CD4-positive, CD25-positive, alpha-beta regulatory T cell (primary cell): ENCODE measurements around the gene PTH2. TPM values are rescaled to one million over a fixed set of nuclear protein-coding genes. Genes with fewer than 3 reads are reported as not detected.

Source experiments
- ATAC-seq, 2 donors: fragments of 150-1000 bp; cut with Tn5 transposase; one replicate each; pipeline ENCODE4 v1.10.0; 2021; ENCODE audit warnings: low read depth in 2 of 2, moderate number of reproducible peaks in 2 of 2, moderate library complexity in 1 of 2
- DNase-seq, 3 donors: peaks; one replicate each; pipeline versions ENCODE4 v3.0.0 to v3.0.0-alpha.2; 2012 to 2022; ENCODE audit warnings: mixed read lengths in 1 of 3
- H3K27ac ChIP-seq: one replicate; pipeline ENCODE4 v1.7.0; 2013; ENCODE audit warnings: mild to moderate bottlenecking, low read length; ENCODE audit not compliant: insufficient read depth, poor library complexity, severe bottlenecking
- H3K27me3 ChIP-seq: one replicate; pipeline ENCODE4 v1.7.0; 2013; ENCODE audit warnings: low read length; ENCODE audit not compliant: control insufficient read depth, insufficient read depth
- H3K36me3 ChIP-seq: one replicate; pipeline ENCODE4 v1.7.0; 2013; ENCODE audit warnings: mild to moderate bottlenecking, low read length, moderate library complexity; ENCODE audit not compliant: control insufficient read depth, insufficient read depth
- H3K4me1 ChIP-seq: 2 replicates; pipeline ENCODE4 v1.7.0; 2013; ENCODE audit warnings: mild to moderate bottlenecking, low read length; ENCODE audit not compliant: insufficient read depth, control insufficient read depth, poor library complexity, severe bottlenecking
- H3K4me3 ChIP-seq: one replicate; pipeline ENCODE4 v1.7.0; 2013; ENCODE audit warnings: low read depth, mild to moderate bottlenecking, low read length, moderate library complexity
- H3K9me3 ChIP-seq, 2 experiments: 1 replicate in 1 of 2; 2 replicates in 1 of 2; pipeline ENCODE4 v1.7.0; 2013; ENCODE audit warnings: low read length in 2 of 2, mild to moderate bottlenecking in 1 of 2, moderate library complexity in 1 of 2; ENCODE audit not compliant: control insufficient read depth in 2 of 2
- H3K27ac Mint-ChIP-seq, 3 donors: one replicate each; pipeline ENCODE4 v1.8.0; 2020 to 2022; ENCODE audit warnings: mild to moderate bottlenecking in 3 of 3, mixed read lengths in 3 of 3, moderate library complexity in 2 of 3
- H3K27me3 Mint-ChIP-seq: one replicate; pipeline ENCODE4 v1.8.0; 2022; ENCODE audit warnings: mild to moderate bottlenecking, mixed read lengths
- H3K36me3 Mint-ChIP-seq: one replicate; pipeline ENCODE4 v1.8.0; 2020; ENCODE audit warnings: mixed read lengths
- H3K4me1 Mint-ChIP-seq, 4 donors: one replicate each; pipeline ENCODE4 v1.8.0; 2020 to 2022; ENCODE audit warnings: mixed read lengths in 4 of 4, mild to moderate bottlenecking in 1 of 4
- H3K4me3 Mint-ChIP-seq, 4 donors: one replicate each; pipeline ENCODE4 v1.8.0; 2020 to 2022; ENCODE audit warnings: mild to moderate bottlenecking in 4 of 4, mixed read lengths in 4 of 4, moderate library complexity in 3 of 4
- H3K9me3 Mint-ChIP-seq, 7 donors: one replicate each; pipeline ENCODE4 v1.8.0; 2020 to 2022; ENCODE audit warnings: mixed read lengths in 7 of 7, mild to moderate bottlenecking in 3 of 7, moderate library complexity in 2 of 7
- polyA plus RNA-seq, 4 donors: library from polyadenylated mRNA; unstranded; fragments of 300-500 nt; fragmentation: Illumina TruSeq; gene quantifications; one replicate each; pipeline ENCODE4 v1.2.3, GENCODE V29; 2021
- total RNA-seq: library from RNA; stranded (reverse); gene quantifications from one replicate; pipeline ENCODE4 v1.2.3, GENCODE V29; 2022

The PTH2 gene
- total and polyA plus RNA-seq, 5 donors from 2014 or later, result not detected

- H3K4me1 Mint-ChIP-seq, result peaks cover 5 to 56% (median 22%) of the 10 kb centered on the region in 4 donors
- no peaks in the 10 kb centered on the region for H3K36me3 ChIP-seq
- no peaks in the 10 kb centered on the region for H3K9me3 ChIP-seq
- H3K27me3 ChIP-seq, result peaks cover 47% of the 10 kb centered on the region
- H3K4me3 Mint-ChIP-seq, result peak overlapping the region in 3 of 4 donors; percentile 19 to 88 (median 36)
- H3K36me3 Mint-ChIP-seq, result peaks cover 5% of the 10 kb centered on the region
- H3K9me3 Mint-ChIP-seq, result peaks cover 0 to 6% (median 0%) of the 10 kb centered on the region in 7 donors
- no peak for ATAC-seq
- peaks cover 34% of the 10 kb centered on the region for H3K4me1 ChIP-seq
- peaks cover 85% of the 10 kb centered on the region for H3K27me3 Mint-ChIP-seq
- DNase-seq, result peak in 1 of 3 donors; percentile 61
- H3K4me3 ChIP-seq, result peak overlapping the region; percentile 13
- H3K27ac Mint-ChIP-seq, result peak overlapping the region in 1 of 3 donors; percentile 89
- H3K27ac ChIP-seq, result no peak overlapping the region
Measured at GRCh38 chr19:49421039-49421877, 2.0 kb downstream of the PTH2 start.

DNA sequence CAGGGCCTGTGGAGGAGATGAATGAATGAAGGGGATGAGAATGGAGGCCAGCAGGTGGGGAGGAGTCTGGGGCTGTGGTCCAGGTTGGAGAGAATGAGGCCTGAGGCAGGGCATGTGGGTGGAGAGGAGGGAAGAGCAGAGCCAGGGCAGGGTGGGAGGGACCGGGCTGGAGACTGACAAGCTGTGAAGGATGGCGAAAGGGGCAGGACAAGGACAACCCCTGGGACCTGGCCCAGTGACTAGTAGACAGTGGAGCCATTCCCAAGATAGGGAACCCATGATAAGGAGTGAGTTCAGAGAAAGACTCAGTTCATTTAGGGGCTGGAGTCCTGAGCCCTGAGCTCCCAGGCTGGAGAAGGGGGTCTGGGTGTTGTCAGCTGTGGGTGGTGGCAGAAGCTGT is 3.0 kb downstream of the PTH2 start:
- H3K27me3 Mint-ChIP-seq, result peaks cover 83% of the 10 kb centered on the region
- no peak for DNase-seq
- Histone ChIP-seq H3K27ac (no peak overlapping the region), H3K36me3 (no peaks in the 10 kb centered on the region), H3K9me3 (no peaks in the 10 kb centered on the region), H3K27me3 (peaks cover 39% of the 10 kb centered on the region), H3K4me1 (peaks cover 32% of the 10 kb centered on the region), H3K4me3 (no peak overlapping the region)
- no peak overlapping the region for H3K27ac Mint-ChIP-seq
- peaks cover 0 to 7% (median 0%) of the 10 kb centered on the region in 7 donors for H3K9me3 Mint-ChIP-seq
- H3K36me3 Mint-ChIP-seq, result peaks cover 5% of the 10 kb centered on the region
- peaks cover 5 to 50% (median 22%) of the 10 kb centered on the region in 4 donors for H3K4me1 Mint-ChIP-seq
- ATAC-seq, result no peak
- H3K4me3 Mint-ChIP-seq, result peak overlapping the region in 3 of 4 donors; percentile 19 to 34 (median 19)

- Mint-ChIP-seq H3K9me3 (peaks cover 0 to 7% (median 0%) of the 10 kb centered on the region in 7 donors), H3K27ac (no peak overlapping the region), H3K36me3 (peaks cover 5% of the 10 kb centered on the region), H3K4me1 (peaks cover 5 to 40% (median 22%) of the 10 kb centered on the region in 4 donors), H3K4me3 (peak overlapping the region in 2 of 4 donors; percentile 2 to 20), H3K27me3 (peaks cover 72% of the 10 kb centered on the region)
- ATAC-seq, result no peak
- Histone ChIP-seq H3K36me3 (no peaks in the 10 kb centered on the region), H3K27ac (no peak overlapping the region), H3K9me3 (no peaks in the 10 kb centered on the region), H3K4me1 (peaks cover 29% of the 10 kb centered on the region), H3K4me3 (no peak overlapping the region), H3K27me3 (peaks cover 34% of the 10 kb centered on the region)
- no peak for DNase-seq
Measured at GRCh38 chr19:49419173-49419572, 4.1 kb downstream of the PTH2 start.

DNA sequence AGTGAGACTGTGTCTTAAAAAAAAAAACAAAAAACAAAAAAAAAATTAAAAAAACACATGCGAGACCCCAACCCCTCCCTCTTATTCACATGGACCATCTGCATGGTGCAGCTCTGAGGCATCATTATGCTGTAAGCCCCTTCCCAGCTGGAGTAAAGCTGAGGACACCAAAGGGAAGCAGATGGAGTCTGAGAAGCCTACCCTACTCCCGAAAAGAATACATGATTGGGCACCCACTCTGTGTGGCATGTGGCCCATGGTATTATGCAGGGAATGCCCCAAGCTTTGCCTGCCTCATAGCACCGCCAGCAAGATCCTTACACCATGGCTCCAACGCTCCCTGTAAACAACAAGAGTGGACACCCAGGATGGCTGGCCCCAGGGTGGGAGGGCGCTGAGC is 4.7 kb downstream of the PTH2 start:
- no peaks in the 10 kb centered on the region for H3K36me3 ChIP-seq
- no peak overlapping the region for H3K4me3 ChIP-seq
- Mint-ChIP-seq H3K27ac (no peak overlapping the region), H3K27me3 (peaks cover 66% of the 10 kb centered on the region), H3K9me3 (peaks cover 0 to 5% (median 0%) of the 10 kb centered on the region in 7 donors), H3K4me3 (no peak overlapping the region), H3K4me1 (peaks cover 1 to 34% (median 16%) of the 10 kb centered on the region in 4 donors), H3K36me3 (peaks cover 5% of the 10 kb centered on the region)
- H3K27me3 ChIP-seq, result peaks cover 29% of the 10 kb centered on the region
- H3K27ac ChIP-seq, result no peak overlapping the region
- DNase-seq (no peak), ATAC-seq (no peak)
- peaks cover 22% of the 10 kb centered on the region for H3K4me1 ChIP-seq
- H3K9me3 ChIP-seq, result no peaks in the 10 kb centered on the region

GRCh38 chr19:49417088-49417487 is 6.2 kb downstream of the PTH2 start:
- Histone ChIP-seq H3K27ac (no peak overlapping the region), H3K9me3 (no peaks in the 10 kb centered on the region), H3K27me3 (peaks cover 25% of the 10 kb centered on the region), H3K4me1 (peaks cover 11% of the 10 kb centered on the region), H3K36me3 (no peaks in the 10 kb centered on the region), H3K4me3 (no peak overlapping the region)
- Mint-ChIP-seq H3K27me3 (peaks cover 54% of the 10 kb centered on the region), H3K4me1 (peaks cover 0 to 26% (median 9%) of the 10 kb centered on the region in 4 donors), H3K36me3 (no peaks in the 10 kb centered on the region), H3K9me3 (peaks cover 0 to 5% (median 0%) of the 10 kb centered on the region in 7 donors), H3K4me3 (no peak overlapping the region), H3K27ac (no peak overlapping the region)
- no peak for DNase-seq
- ATAC-seq, result no peak

DNA sequence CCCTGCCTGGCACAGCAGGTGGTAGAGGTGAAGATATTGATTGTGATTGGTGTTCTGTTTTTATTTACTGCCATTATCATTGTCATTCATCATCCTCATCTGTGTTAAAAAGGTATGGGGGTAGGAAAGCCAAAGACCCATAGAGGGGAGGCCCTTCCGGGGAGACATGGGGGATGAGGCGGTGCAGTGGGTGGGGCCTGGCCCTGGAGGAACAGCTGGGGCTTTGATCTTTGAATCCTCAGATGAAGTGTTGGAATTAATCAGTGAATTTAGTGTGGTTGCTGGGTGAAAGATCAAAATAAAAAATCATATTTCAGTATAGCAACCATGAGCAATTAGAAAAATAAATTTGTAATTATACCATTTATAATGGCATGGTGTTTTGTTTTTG is 7.4 kb downstream of the PTH2 start:
- Mint-ChIP-seq H3K36me3 (no peaks in the 10 kb centered on the region), H3K4me3 (peak overlapping the region in 1 of 4 donors; percentile 9), H3K4me1 (peaks cover 0 to 27% (median 11%) of the 10 kb centered on the region in 4 donors), H3K27ac (no peak overlapping the region), H3K27me3 (peaks cover 41% of the 10 kb centered on the region), H3K9me3 (peaks cover 0 to 2% (median 0%) of the 10 kb centered on the region in 7 donors)
- ATAC-seq (no peak), DNase-seq (no peak)
- Histone ChIP-seq H3K27me3 (peaks cover 14% of the 10 kb centered on the region), H3K9me3 (no peaks in the 10 kb centered on the region), H3K4me1 (peaks cover 14% of the 10 kb centered on the region), H3K4me3 (no peak overlapping the region), H3K27ac (no peak overlapping the region), H3K36me3 (no peaks in the 10 kb centered on the region)

DNA sequence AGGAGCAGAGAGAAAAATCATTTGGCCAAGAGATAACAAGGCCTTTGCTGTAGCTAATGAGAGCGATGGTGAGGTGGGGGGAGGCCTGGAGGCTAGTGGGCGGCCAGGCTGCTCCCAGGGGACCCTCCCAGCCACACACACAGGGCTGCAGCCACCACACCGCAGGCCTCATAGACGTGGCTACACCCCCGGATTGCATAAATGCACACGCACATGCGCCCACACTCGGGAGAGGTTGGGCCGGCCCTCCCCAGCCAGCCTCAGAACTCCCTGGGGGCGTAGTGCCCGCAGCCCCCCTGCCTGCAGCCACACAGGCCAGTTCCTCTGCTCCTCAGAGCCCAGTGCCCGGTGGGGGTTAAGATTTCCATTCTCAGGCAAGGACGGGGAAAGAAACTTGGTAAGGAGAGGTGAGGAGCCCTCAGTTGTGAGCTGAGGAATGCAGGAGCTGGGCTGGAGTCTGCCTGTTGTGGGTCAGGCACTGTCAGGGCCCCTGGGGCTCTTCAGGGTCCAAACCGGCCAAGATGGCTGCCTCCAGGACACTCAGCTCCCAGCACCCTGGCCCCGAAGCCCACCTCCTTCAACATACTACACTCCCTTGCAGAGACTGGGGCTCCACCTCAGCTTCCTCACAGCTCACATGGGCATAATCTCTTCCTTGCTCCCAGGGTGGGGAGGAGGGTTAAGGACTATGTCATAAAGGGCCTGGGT is 8.0 kb downstream of the PTH2 start:
- H3K9me3 ChIP-seq, result no peaks in the 10 kb centered on the region
- Mint-ChIP-seq H3K4me1 (peaks cover under 1 to 25% (median 12%) of the 10 kb centered on the region in 4 donors), H3K27ac (peak overlapping the region in 1 of 3 donors; percentile 38), H3K4me3 (peak overlapping the region in 1 of 4 donors; percentile 9), H3K27me3 (peaks cover 36% of the 10 kb centered on the region), H3K36me3 (no peaks in the 10 kb centered on the region), H3K9me3 (peaks cover 0 to 2% (median 0%) of the 10 kb centered on the region in 7 donors)
- peaks cover 10% of the 10 kb centered on the region for H3K27me3 ChIP-seq
- no peak for DNase-seq
- no peak for ATAC-seq
- H3K27ac ChIP-seq, result no peak overlapping the region
- no peak overlapping the region for H3K4me3 ChIP-seq
- peaks cover 14% of the 10 kb centered on the region for H3K4me1 ChIP-seq
- no peaks in the 10 kb centered on the region for H3K36me3 ChIP-seq
